Smooth muscle cell of the pulmonary artery (primary cell): ENCODE data around the gene ZSCAN23. TPM values are rescaled to one million over a fixed set of nuclear protein-coding genes. Genes with fewer than 3 reads are reported as not detected.

Experiments used
- total RNA-seq: library from RNA; depleted of rRNA; stranded (reverse); fragments of >200 nt; gene quantifications from 2 replicates; pipeline ENCODE4 v1.2.3, GENCODE V29; 2014

Gene ZSCAN23
- total RNA-seq = 4.7 TPM in 2 replicates

GRCh38 chr6:28443112-28443773 lies at the start of gene ZSCAN23:
TSS of gene ZSCAN23 (minus strand) at chr6:28443491. CDS start at chr6:28436266, 7,225 bp downstream.

DNA sequence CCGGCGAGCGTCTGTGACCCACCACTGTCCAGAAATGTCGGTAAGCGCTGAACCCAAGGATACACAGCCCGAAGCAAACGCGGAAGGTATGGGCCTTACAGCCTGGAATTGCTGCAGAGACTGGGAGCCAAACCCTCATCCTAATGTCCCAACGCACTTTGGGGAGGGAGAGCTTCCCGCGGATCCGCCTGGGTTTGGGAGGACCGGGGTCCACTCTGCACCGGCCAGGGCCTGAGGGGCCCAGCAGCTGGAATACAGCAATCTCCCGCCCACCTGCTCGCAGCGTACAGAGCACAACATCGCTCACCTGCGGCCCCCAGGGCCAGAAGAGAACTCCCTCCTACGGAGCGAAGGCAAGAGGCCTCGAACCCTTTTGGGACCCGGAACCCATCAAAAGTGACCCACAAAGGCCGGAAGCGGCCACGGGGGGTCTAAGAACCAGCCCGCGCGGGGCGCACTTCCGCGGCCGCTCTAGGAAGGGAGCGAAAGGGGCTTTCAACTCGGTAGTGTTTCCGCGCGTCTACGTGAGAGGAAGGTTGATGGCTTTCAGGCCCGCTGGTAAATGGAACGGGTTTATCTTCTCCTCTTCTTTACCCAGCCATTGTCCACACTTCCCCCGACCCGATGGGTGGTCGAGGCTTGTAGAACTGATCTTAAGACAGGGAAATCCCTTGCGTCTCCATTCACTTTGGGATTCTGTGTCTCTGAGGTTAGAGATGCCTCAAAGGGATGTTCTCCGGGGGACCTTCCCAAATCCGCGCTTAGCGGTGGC lies 43.8 kb downstream of the ZSCAN23 start, which contains the start of gene ZSCAN12:
Gene ZSCAN12 (minus strand): TSS at position 398 of the 772 bp plus-strand sequence. CDS start 1,342 bp downstream, outside the sequence.

Other genes starting within 250 kb of the ZSCAN23 start
- gene ZSCAN9, start 218.2 kb downstream of the ZSCAN23 start, total RNA-seq = 8.3 and 12.6 TPM in 2 replicates
- 4.8 and 6.0 TPM in 2 replicates for gene ZKSCAN4, start 191.2 kb downstream of the ZSCAN23 start, total RNA-seq
- gene NKAPL, start 184.2 kb downstream of the ZSCAN23 start, total RNA-seq = 0.96 and 1.7 TPM in 2 replicates
- 16.4 and 17.9 TPM in 2 replicates for gene ZSCAN26, start 176.3 kb downstream of the ZSCAN23 start, total RNA-seq
- gene PGBD1, start 161.9 kb downstream of the ZSCAN23 start, total RNA-seq = 4.4 and 4.9 TPM in 2 replicates
- gene ZSCAN31, start 107.3 kb downstream of the ZSCAN23 start, total RNA-seq = 4.2 and 4.4 TPM in 2 replicates
- 6.9 and 8.3 TPM in 2 replicates for gene ZKSCAN3, start 93.5 kb downstream of the ZSCAN23 start, total RNA-seq
- 5.8 and 6.3 TPM in 2 replicates for gene ZSCAN12, start 43.7 kb downstream of the ZSCAN23 start, total RNA-seq
- not detected in 2 replicates for gene GPX6, start 72.3 kb upstream of the ZSCAN23 start, total RNA-seq
- gene GPX5, start 82.4 kb upstream of the ZSCAN23 start, total RNA-seq = not detected in 2 replicates